IMR-90 (cell line): Measurements from ENCODE around the gene MIER1. TPM values are rescaled to one million over a fixed set of nuclear protein-coding genes. Genes with fewer than 3 reads are reported as not detected.

Source experiments
- ATAC-seq: fragments of 200-7000 bp; cut with Tn5 transposase; 2 replicates; pipeline ENCODE4 v1.9.1; 2020; ENCODE audit warnings: low read depth, mild to moderate bottlenecking, moderate library complexity
- BruUV-seq: library from RNA; stranded (reverse); fragments of 400-500 nt; replicated peaks from 2 replicates; lab custom pipeline; 2021; lab: Mats Ljungman, UMichigan
- CTCF ChIA-PET: fragments of 300-600 bp; formaldehyde crosslinking; extraction: SDS; loops from one replicate; lab custom pipeline; 2021; ENCODE audit warnings: antibody characterized with exemption; lab: Yijun Ruan, JAX
- POLR2A ChIA-PET: fragments of 300-600 bp; sonication (Branson Sonifier 250); formaldehyde crosslinking; loops from one replicate; lab custom pipeline; 2022; ENCODE audit warnings: antibody characterized with exemption; ENCODE audit not compliant: unreplicated experiment; lab: Charles Lee
- DNase-seq: peaks from one replicate; pipeline ENCODE4 v3.0.0; 2013
- H2AFZ ChIP-seq: replicated peaks from 2 replicates; pipeline ENCODE3; 2013; ENCODE audit warnings: low read length, mild to moderate bottlenecking; ENCODE audit not compliant: poor library complexity
- H2AK5ac ChIP-seq: 2 replicates; pipeline ENCODE4 v1.6.1; 2013; ENCODE audit warnings: low read depth, low read length, inconsistent platforms
- H2AK9ac ChIP-seq: replicated peaks from 2 replicates; pipeline ENCODE3; 2013; ENCODE audit warnings: mild to moderate bottlenecking, low read depth, low read length, moderate library complexity; ENCODE audit not compliant: poor library complexity
- H2BK120ac ChIP-seq: 2 replicates; pipeline ENCODE4 v1.6.1; 2013; ENCODE audit warnings: low read depth, low read length, inconsistent platforms
- H2BK15ac ChIP-seq: 3 replicates; pipeline ENCODE4 v1.6.1; 2013; ENCODE audit warnings: low read depth, low read length, inconsistent platforms
- H2BK20ac ChIP-seq: 2 replicates; pipeline ENCODE4 v1.6.1; 2013; ENCODE audit warnings: low read depth, mild to moderate bottlenecking, inconsistent platforms, low read length, moderate library complexity
- H2BK5ac ChIP-seq: 2 replicates; pipeline ENCODE4 v1.6.1; 2013; ENCODE audit warnings: mild to moderate bottlenecking, low read depth, low read length, inconsistent platforms; ENCODE audit not compliant: poor library complexity, severe bottlenecking
- H3K14ac ChIP-seq: replicated peaks from 2 replicates; pipeline ENCODE4 v1.6.1; 2013; ENCODE audit warnings: low read depth, low read length, inconsistent platforms
- H3K18ac ChIP-seq: 2 replicates; pipeline ENCODE4 v1.6.1; 2013; ENCODE audit warnings: low read depth, low read length, control low read depth
- H3K23ac ChIP-seq: 2 replicates; pipeline ENCODE4 v1.6.1; 2013; ENCODE audit warnings: low read depth, low read length, inconsistent platforms
- H3K27ac ChIP-seq: 2 replicates; pipeline ENCODE4 v1.5.1; 2013; ENCODE audit warnings: mild to moderate bottlenecking, control low read depth, low read length; ENCODE audit not compliant: insufficient read depth
- H3K27me3 ChIP-seq: 2 replicates; pipeline ENCODE4 v1.6.1; 2013; ENCODE audit warnings: low read length; ENCODE audit not compliant: control insufficient read depth, insufficient read depth
- H3K36me3 ChIP-seq: 2 replicates; pipeline ENCODE4 v1.6.1; 2013; ENCODE audit warnings: low read length, mixed read lengths; ENCODE audit not compliant: control insufficient read depth, insufficient read depth
- H3K4ac ChIP-seq: 2 replicates; pipeline ENCODE4 v1.6.1; 2013; ENCODE audit warnings: low read depth, low read length, inconsistent platforms
- H3K4me1 ChIP-seq: 2 replicates; pipeline ENCODE4 v1.6.1; 2013; ENCODE audit warnings: low read length, mixed read lengths; ENCODE audit not compliant: control insufficient read depth, insufficient read depth
- H3K4me2 ChIP-seq: 2 replicates; pipeline ENCODE4 v1.6.1; 2013; ENCODE audit warnings: low read depth, mild to moderate bottlenecking, control low read depth, low read length, moderate library complexity
- H3K4me3 ChIP-seq: 2 replicates; pipeline ENCODE4 v1.5.1; 2013; ENCODE audit warnings: low read depth, mild to moderate bottlenecking, control low read depth, low read length, moderate library complexity; ENCODE audit not compliant: insufficient read depth
- H3K56ac ChIP-seq: 2 replicates; pipeline ENCODE4 v1.6.1; 2013; ENCODE audit warnings: low read length, inconsistent platforms; ENCODE audit not compliant: insufficient read depth; ENCODE audit errors: extremely low read depth
- H3K79me1 ChIP-seq, 2 experiments: 2 replicates each; pipeline ENCODE4 v1.6.1; 2013; ENCODE audit warnings: low read length in 2 of 2, inconsistent platforms in 1 of 2, low read depth in 1 of 2
- H3K9ac ChIP-seq: 2 replicates; pipeline ENCODE4 v1.6.1; 2013; ENCODE audit warnings: low read depth, low read length, control low read depth
- H3K9me1 ChIP-seq: 2 replicates; pipeline ENCODE4 v1.6.1; 2013; ENCODE audit warnings: low read length, inconsistent platforms; ENCODE audit not compliant: insufficient read depth
- H3K9me3 ChIP-seq: 2 replicates; pipeline ENCODE4 v1.6.1; 2013; ENCODE audit warnings: low read length; ENCODE audit not compliant: control insufficient read depth, insufficient read depth
- H4K20me1 ChIP-seq: 2 replicates; pipeline ENCODE4 v1.6.1; 2013; ENCODE audit warnings: low read length, inconsistent platforms; ENCODE audit not compliant: insufficient read depth
- H4K5ac ChIP-seq: 2 replicates; pipeline ENCODE4 v1.6.1; 2013; ENCODE audit warnings: mild to moderate bottlenecking, low read depth, low read length, control low read depth
- H4K8ac ChIP-seq, 2 experiments: 2 replicates each; pipeline ENCODE4 v1.6.1; 2013; ENCODE audit warnings: low read depth in 2 of 2, low read length in 2 of 2, control low read depth in 1 of 2, inconsistent platforms in 1 of 2
- H4K91ac ChIP-seq: 2 replicates; pipeline ENCODE4 v1.6.1; 2013; ENCODE audit warnings: low read depth, low read length, inconsistent platforms; ENCODE audit not compliant: insufficient read depth
- BHLHE40 ChIP-seq: fragments of 150-350 bp; IDR thresholded peaks from 2 replicates; pipeline ENCODE4 v1.6.1; 2016; ENCODE audit warnings: mild to moderate bottlenecking, low read depth, low read length
- CEBPB ChIP-seq: IDR thresholded peaks from 2 replicates; pipeline ENCODE4 v1.6.1; 2012; ENCODE audit warnings: low read depth, low read length, improper control_type of control experiment
- CHD1 ChIP-seq: IDR thresholded peaks from 2 replicates; pipeline ENCODE4 v1.6.1; 2012; ENCODE audit warnings: low read depth, low read length, improper control_type of control experiment
- ELK1 ChIP-seq: fragments of 150-350 bp; IDR thresholded peaks from 2 replicates; pipeline ENCODE4 v1.6.1; 2016; ENCODE audit warnings: low read depth, mild to moderate bottlenecking, low read length, moderate library complexity, borderline replicate concordance
- FOS ChIP-seq: fragments of 150-350 bp; IDR thresholded peaks from 2 replicates; pipeline ENCODE4 v1.6.1; 2016; ENCODE audit warnings: low read depth, low read length
- MAFK ChIP-seq: IDR thresholded peaks from 2 replicates; pipeline ENCODE4 v1.6.1; 2012; ENCODE audit warnings: low read depth, low read length, improper control_type of control experiment
- MAZ ChIP-seq: IDR thresholded peaks from 2 replicates; pipeline ENCODE4 v1.6.1; 2012; ENCODE audit warnings: low read depth, mild to moderate bottlenecking, low read length, improper control_type of control experiment, moderate library complexity, borderline replicate concordance
- MXI1 ChIP-seq: IDR thresholded peaks from 2 replicates; pipeline ENCODE4 v1.6.1; 2012; ENCODE audit warnings: low read depth, mild to moderate bottlenecking, low read length, moderate library complexity, borderline replicate concordance
- NFE2L2 ChIP-seq: fragments of 150-350 bp; IDR thresholded peaks from 2 replicates; pipeline ENCODE4 v1.6.1; 2016; ENCODE audit warnings: low read depth, mild to moderate bottlenecking, low read length
- RCOR1 ChIP-seq: IDR thresholded peaks from 2 replicates; pipeline ENCODE4 v1.6.1; 2012; ENCODE audit warnings: mild to moderate bottlenecking, low read length, improper control_type of control experiment; ENCODE audit not compliant: insufficient replicate concordance
- RFX5 ChIP-seq: IDR thresholded peaks from 2 replicates; pipeline ENCODE4 v1.8.0; 2012; ENCODE audit warnings: low read depth, mild to moderate bottlenecking, low read length, moderate library complexity
- SMC3 ChIP-seq: fragments of 150-350 bp; IDR thresholded peaks from 2 replicates; pipeline ENCODE4 v1.6.1; 2016; ENCODE audit warnings: low read depth, mild to moderate bottlenecking, antibody characterized with exemption, low read length, moderate library complexity
- USF2 ChIP-seq: fragments of 150-350 bp; IDR thresholded peaks from 2 replicates; pipeline ENCODE4 v1.6.1; 2017; ENCODE audit warnings: mild to moderate bottlenecking, antibody characterized with exemption, low read length, low read depth
- WGBS, 2 experiments: methylation state at CpG; one replicate each; pipeline versions ENCODE4 v1.1.5 to v1.1.7; 2013; ENCODE audit warnings: missing lambda C conversion rate in 2 of 2; ENCODE audit not compliant: insufficient read length in 1 of 2; ENCODE audit errors: extremely low coverage in 2 of 2; 5-methylcytosine and 5-hydroxymethylcytosine counted together
- dilution Hi-C: fragments of 300-500 bp; cut with HindIII; formaldehyde crosslinking; loops from one replicate; pipeline ENCODE4 v1.14.3; 2018; ENCODE audit warnings: low sequenced_read_pairs; ENCODE audit not compliant: unreplicated experiment
- in situ Hi-C: fragments of 300-500 bp; cut with MboI; formaldehyde crosslinking; loops from 3 replicates; pipeline ENCODE4 v1.14.3; 2019; ENCODE audit warnings: low sequenced_read_pairs, inconsistent platforms, mixed read lengths
- intact Hi-C: fragments of 100-400 bp; cut with micrococcal nuclease; formaldehyde crosslinking; loops from 2 replicates; pipeline ENCODE4 v1.10.0; 2022
- polyA plus RNA-seq, 3 experiments: library from polyadenylated mRNA; depleted of rRNA; stranded (reverse); fragments of >200 nt; gene quantifications; 2 replicates each; pipeline ENCODE4 v1.2.3, GENCODE V29; 2012; ENCODE audit warnings: low replicate concordance in 1 of 3
- total RNA-seq: library from RNA; depleted of rRNA; stranded (reverse); fragments of >200 nt; gene quantifications from 2 replicates; pipeline ENCODE4 v1.2.3, GENCODE V29; 2012
- TF ChIP-seq, protein P1 (sequence below): conservative IDR thresholded peaks from 2 replicates; pipeline ENCODE4 v1.5.1; 2012; ENCODE audit warnings: mild to moderate bottlenecking, low read depth, low read length, improper control_type of control experiment

MIER1 gene
- total and polyA plus RNA-seq, 2 of the 4 experiments (the other 2 are of a cell fraction), result 5.0 to 11.5 TPM

DNA sequence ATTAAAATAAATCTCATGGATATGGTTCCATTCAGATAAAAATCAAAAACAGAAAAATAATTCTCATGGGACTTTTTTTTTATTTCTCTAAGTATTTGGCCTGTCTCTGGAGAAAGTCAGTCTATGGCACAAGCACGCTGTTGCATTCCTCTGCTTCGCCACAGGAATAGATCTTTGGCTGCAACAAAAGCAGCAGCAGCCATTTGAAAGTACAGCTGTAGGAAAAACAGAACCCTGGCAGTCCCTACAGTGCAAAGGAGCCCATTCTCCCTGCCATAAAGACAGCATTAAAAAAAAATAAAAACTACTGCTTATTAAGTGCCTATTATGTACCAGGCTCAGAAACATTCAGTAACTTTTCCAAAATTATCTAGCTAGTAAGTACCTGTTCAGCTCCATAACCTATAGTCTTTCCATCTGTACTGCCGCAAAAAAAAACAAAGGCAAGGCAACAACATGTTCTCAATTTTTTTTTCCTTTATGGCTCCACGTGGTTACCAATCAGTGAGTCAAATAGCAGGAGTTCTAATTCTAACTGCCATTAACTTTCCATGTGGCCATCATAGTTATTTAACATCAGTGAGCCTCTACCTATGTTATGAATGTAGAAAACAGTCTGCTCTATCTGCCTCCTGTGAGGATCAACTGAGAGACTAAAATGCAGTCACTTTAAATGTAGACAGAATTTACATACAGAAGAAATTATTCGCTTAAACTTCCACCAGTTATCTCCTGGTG is 106.5 kb downstream of the MIER1 start:
- Histone ChIP-seq H2AK9ac (no peak overlapping the region), H3K14ac (no peak overlapping the region), H3K27ac (no peak overlapping the region), H3K4me1 (no peaks in the 10 kb centered on the region), H2BK5ac (no peak overlapping the region), H3K56ac (no peak overlapping the region), H3K23ac (no peak overlapping the region), H3K18ac (no peak overlapping the region), H2BK120ac (no peak overlapping the region), H3K4me3 (no peak overlapping the region), H4K91ac (no peak overlapping the region), H3K4ac (no peak overlapping the region), H4K5ac (no peak overlapping the region), H3K79me1 (peaks cover 0 to 5% of the 10 kb centered on the region in 2 experiments; a peak in 2 of 4 replicates), H4K8ac (no peak overlapping the region), H3K9me1 (0 out of 2 replicates have a peak, but pooled peaks cover 3% of the 10 kb centered on the region), H2AFZ (no peak overlapping the region), H3K4me2 (no peak overlapping the region), H3K36me3 (peaks cover 6% of the 10 kb centered on the region), H3K27me3 (no peaks in the 10 kb centered on the region), H3K9me3 (no peaks in the 10 kb centered on the region), H3K9ac (no peak overlapping the region), H2BK20ac (no peak overlapping the region), H2BK15ac (no peak overlapping the region), H2AK5ac (no peak overlapping the region), H4K20me1 (no peaks in the 10 kb centered on the region)
- WGBS, 2 experiments, result no CpG with 5 or more reads among the region's 5 CpGs
- ChIA-PET CTCF (interaction anchor here (1.2 kb wide), 1 partner anchor 11 kb away, joined by 3 read pairs; no protein-coding TSS in a partner anchor), POLR2A (no interaction called here)
- no peak for DNase-seq
- TF ChIP-seq SMC3, result no peak
- TF ChIP-seq FOS, result no peak
- TF ChIP-seq, protein P1, sequence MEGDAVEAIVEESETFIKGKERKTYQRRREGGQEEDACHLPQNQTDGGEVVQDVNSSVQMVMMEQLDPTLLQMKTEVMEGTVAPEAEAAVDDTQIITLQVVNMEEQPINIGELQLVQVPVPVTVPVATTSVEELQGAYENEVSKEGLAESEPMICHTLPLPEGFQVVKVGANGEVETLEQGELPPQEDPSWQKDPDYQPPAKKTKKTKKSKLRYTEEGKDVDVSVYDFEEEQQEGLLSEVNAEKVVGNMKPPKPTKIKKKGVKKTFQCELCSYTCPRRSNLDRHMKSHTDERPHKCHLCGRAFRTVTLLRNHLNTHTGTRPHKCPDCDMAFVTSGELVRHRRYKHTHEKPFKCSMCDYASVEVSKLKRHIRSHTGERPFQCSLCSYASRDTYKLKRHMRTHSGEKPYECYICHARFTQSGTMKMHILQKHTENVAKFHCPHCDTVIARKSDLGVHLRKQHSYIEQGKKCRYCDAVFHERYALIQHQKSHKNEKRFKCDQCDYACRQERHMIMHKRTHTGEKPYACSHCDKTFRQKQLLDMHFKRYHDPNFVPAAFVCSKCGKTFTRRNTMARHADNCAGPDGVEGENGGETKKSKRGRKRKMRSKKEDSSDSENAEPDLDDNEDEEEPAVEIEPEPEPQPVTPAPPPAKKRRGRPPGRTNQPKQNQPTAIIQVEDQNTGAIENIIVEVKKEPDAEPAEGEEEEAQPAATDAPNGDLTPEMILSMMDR, result no peak
- no peak for TF ChIP-seq USF2
- no peak for TF ChIP-seq MXI1
- no peak for TF ChIP-seq BHLHE40
- TF ChIP-seq CEBPB, result no peak
- no peak for TF ChIP-seq RFX5
- no peak for TF ChIP-seq CHD1
- no peak for TF ChIP-seq NFE2L2
- TF ChIP-seq RCOR1, result no peak
- no peak for TF ChIP-seq ELK1
- no peak for TF ChIP-seq MAZ
- TF ChIP-seq MAFK, result no peak
- dilution Hi-C loops (no loop called here), intact Hi-C loops (no loop called here), in situ Hi-C loops (no loop called here)
- no TSS peak for BruUV-seq
- no peak for ATAC-seq
